A549 (cell line): ENCODE results near the gene PAXX. TPM values are rescaled to one million over a fixed set of nuclear protein-coding genes. Genes with fewer than 3 reads are reported as not detected.

Experiments used
- ATAC-seq, 2 experiments: fragments of 200-7000 bp in 1 of 2; fragments of >200 bp in 1 of 2; cut with Nextera tagmentation in 1 of 2; cut with Tn5 transposase in 1 of 2; 3 replicates each; pipeline versions ENCODE4 v1.8.0 to v1.9.1; 2018 to 2020; ENCODE audit warnings: mild to moderate bottlenecking in 1 of 2, moderate library complexity in 1 of 2
- CTCF ChIA-PET: fragments of 300-600 bp; sonication (Branson Sonifier 250); formaldehyde crosslinking; extraction: SDS; loops from one replicate; lab custom pipeline; 2021; ENCODE audit warnings: antibody characterized with exemption, inconsistent platforms; lab: Yijun Ruan, JAX
- POLR2A ChIA-PET: fragments of 350-600 bp; formaldehyde crosslinking; extraction: SDS; loops from one replicate; lab custom pipeline; 2021; ENCODE audit warnings: antibody characterized with exemption, inconsistent platforms; lab: Yijun Ruan, JAX
- DNase-seq, 2 experiments: peaks; one replicate each; pipeline versions ENCODE4 v3.0.0 to v3.0.0-alpha.2; 2011 to 2016; ENCODE audit warnings: low read depth in 1 of 2, low spot score in 1 of 2
- FAIRE-seq: peaks from 2 replicates; lab custom pipeline; 2011; peaks lifted over from hg19 to GRCh38; lab: Jason Lieb, UNC
- H3K27ac ChIP-seq, 2 experiments: fragments of >200 bp; sonication (Bioruptor Twin); formaldehyde crosslinking; 3 replicates each; pipeline ENCODE4 v1.5.1; 2016 to 2017
- H3K4me1 ChIP-seq: fragments of >200 bp; sonication (Bioruptor Twin); formaldehyde crosslinking; 3 replicates; pipeline ENCODE4 v1.6.1; 2016
- H3K4me2 ChIP-seq: fragments of >200 bp; sonication (Bioruptor Twin); formaldehyde crosslinking; 3 replicates; pipeline ENCODE4 v1.6.1; 2016
- H3K4me3 ChIP-seq: fragments of >200 bp; sonication (Bioruptor Twin); formaldehyde crosslinking; 3 replicates; pipeline ENCODE4 v1.5.1; 2016
- H3K9me3 ChIP-seq: fragments of >200 bp; sonication (Bioruptor Twin); formaldehyde crosslinking; 3 replicates; pipeline ENCODE4 v1.6.1; 2016
- CEBPB ChIP-seq, 2 experiments: fragments of >200 bp in 1 of 2; sonication (Bioruptor Twin) in 1 of 2; formaldehyde crosslinking in 1 of 2; IDR thresholded peaks; 2 replicates each; pipeline ENCODE4 v1.6.1; 2012 to 2016
- EHF ChIP-seq: fragments of 250-450 bp; sonication (Bioruptor Pico); IDR thresholded peaks from 2 replicates; pipeline ENCODE4 v1.5.0; 2020; ENCODE audit warnings: mild to moderate bottlenecking
- EHMT2 ChIP-seq: fragments of 200-600 bp; sonication (generic); IDR thresholded peaks from 2 replicates; pipeline ENCODE4 v1.6.1; 2016; ENCODE audit warnings: antibody characterized with exemption, low read depth, mild to moderate bottlenecking, moderate library complexity
- EP300 ChIP-seq, 2 experiments: fragments of >200 bp; sonication (Bioruptor Twin); formaldehyde crosslinking; IDR thresholded peaks; 2 replicates in 1 of 2; 3 replicates in 1 of 2; pipeline ENCODE4 v1.6.1; 2016 to 2017
- FOSL2 ChIP-seq, 2 experiments: fragments of 450-650 bp in 1 of 2; fragments of >200 bp in 1 of 2; sonication (Bioruptor Twin) in 1 of 2; formaldehyde crosslinking; IDR thresholded peaks; 2 replicates each; pipeline versions ENCODE4 v1.5.0 to v1.6.1; 2016 to 2020; ENCODE audit warnings: mild to moderate bottlenecking in 1 of 2, moderate library complexity in 1 of 2
- JUNB ChIP-seq: fragments of >200 bp; sonication (Bioruptor Twin); formaldehyde crosslinking; IDR thresholded peaks from 2 replicates; pipeline ENCODE4 v1.6.1; 2016
- MYC ChIP-seq: IDR thresholded peaks from 2 replicates; pipeline ENCODE4 v1.6.1; 2012; ENCODE audit warnings: mild to moderate bottlenecking, inconsistent platforms, low read length, improper control_type of control experiment, borderline replicate concordance
- NR3C1 ChIP-seq: fragments of >200 bp; sonication (Bioruptor Twin); formaldehyde crosslinking; IDR thresholded peaks from 3 replicates; pipeline ENCODE4 v1.6.1; 2017
- POLR2AphosphoS2 ChIP-seq: conservative IDR thresholded peaks from 2 replicates; pipeline ENCODE4 v1.6.1; 2012; ENCODE audit warnings: low read length, improper control_type of control experiment, inconsistent platforms
- RFX5 ChIP-seq: fragments of 450-650 bp; IDR thresholded peaks from 2 replicates; pipeline ENCODE4 v1.7.1; 2014; ENCODE audit warnings: antibody characterized with exemption, mild to moderate bottlenecking, moderate library complexity
- SMC3 ChIP-seq: fragments of >200 bp; sonication (Bioruptor Twin); formaldehyde crosslinking; IDR thresholded peaks from 3 replicates; pipeline ENCODE4 v1.6.1; 2018; ENCODE audit warnings: inconsistent platforms
- SREBF2 ChIP-seq: fragments of 450-650 bp; IDR thresholded peaks from 2 replicates; pipeline ENCODE4 v1.6.1; 2014; ENCODE audit warnings: mild to moderate bottlenecking, moderate library complexity
- TP53 ChIP-seq: fragments of 250-450 bp; sonication (Bioruptor Pico); IDR thresholded peaks from 2 replicates; pipeline ENCODE4 v1.5.0; 2021; ENCODE audit warnings: mild to moderate bottlenecking, moderate library complexity
- ZFP36 ChIP-seq: fragments of 450-650 bp; IDR thresholded peaks from 2 replicates; pipeline ENCODE4 v1.6.1; 2014; ENCODE audit warnings: borderline replicate concordance; ENCODE audit not compliant: partially characterized antibody
- ZNF302 ChIP-seq: fragments of 250-450 bp; sonication (Bioruptor Pico); IDR thresholded peaks from 2 replicates; pipeline ENCODE4 v1.9.0; 2021; ENCODE audit warnings: inconsistent platforms, mild to moderate bottlenecking, moderate library complexity
- WGBS: methylation state at CpG from one replicate; pipeline ENCODE4 v1.1.6; 2017; ENCODE audit errors: missing lambda C conversion rate; 5-methylcytosine and 5-hydroxymethylcytosine counted together
- polyA plus RNA-seq, 4 experiments: library from polyadenylated mRNA; depleted of rRNA in 3 of 4; stranded (reverse); fragments of >200 nt; fragmentation: RNase III in 1 of 4; extraction: RNeasy Plus Mini Kit Qiagen cat#74134 plus additional on column Dnase treatment in 1 of 4; gene quantifications; 2 replicates in 3 of 4; 3 replicates in 1 of 4; pipeline ENCODE4 v1.2.3, GENCODE V29; 2011 to 2017
- TF ChIP-seq, protein P1 (sequence below): IDR thresholded peaks from 2 replicates; pipeline ENCODE4 v1.6.1; 2012
- TF ChIP-seq, protein P2 (sequence below): fragments of 450-650 bp; IDR thresholded peaks from 2 replicates; pipeline ENCODE4 v1.6.1; 2014; ENCODE audit warnings: antibody characterized with exemption
- TF ChIP-seq, protein P3 (sequence below): fragments of >200 bp; sonication (Bioruptor Twin); formaldehyde crosslinking; IDR thresholded peaks from 2 replicates; pipeline ENCODE4 v1.6.1; 2016
- TF ChIP-seq, protein P4 (sequence below): fragments of 250-450 bp; sonication (Bioruptor Pico); IDR thresholded peaks from 2 replicates; pipeline ENCODE4 v1.5.0; 2020; ENCODE audit warnings: low read depth, mild to moderate bottlenecking, moderate library complexity
- TF ChIP-seq, protein P5 (sequence below): fragments of 150-350 bp; IDR thresholded peaks from 2 replicates; pipeline ENCODE4 v1.6.1; 2014; ENCODE audit warnings: low read depth, mild to moderate bottlenecking, low read length

PAXX gene
- polyA plus RNA-seq, 2 of the 4 experiments (the other 2 are of a cell fraction): 15.6 to 53.2 TPM

DNA sequence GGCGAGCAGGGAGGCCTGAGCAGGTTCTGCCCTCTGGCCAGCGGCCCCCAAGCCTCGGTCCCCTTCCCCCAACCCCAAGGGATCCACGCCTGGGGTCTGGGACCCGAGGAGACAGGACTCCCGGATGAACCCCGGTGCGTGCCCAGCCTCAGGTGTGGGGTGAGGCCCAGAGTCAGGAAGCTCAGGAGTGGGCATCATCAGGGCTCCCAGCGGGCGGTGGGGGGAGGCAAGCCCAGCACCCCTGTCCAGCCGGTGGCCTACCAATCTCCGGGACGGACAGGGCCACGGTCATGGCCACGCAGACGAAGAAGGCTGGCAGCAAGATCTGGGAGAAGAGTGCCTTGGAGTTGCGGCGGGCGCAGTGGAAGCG is 21.3 kb downstream of the PAXX start (continued):
- TF ChIP-seq, protein P1, sequence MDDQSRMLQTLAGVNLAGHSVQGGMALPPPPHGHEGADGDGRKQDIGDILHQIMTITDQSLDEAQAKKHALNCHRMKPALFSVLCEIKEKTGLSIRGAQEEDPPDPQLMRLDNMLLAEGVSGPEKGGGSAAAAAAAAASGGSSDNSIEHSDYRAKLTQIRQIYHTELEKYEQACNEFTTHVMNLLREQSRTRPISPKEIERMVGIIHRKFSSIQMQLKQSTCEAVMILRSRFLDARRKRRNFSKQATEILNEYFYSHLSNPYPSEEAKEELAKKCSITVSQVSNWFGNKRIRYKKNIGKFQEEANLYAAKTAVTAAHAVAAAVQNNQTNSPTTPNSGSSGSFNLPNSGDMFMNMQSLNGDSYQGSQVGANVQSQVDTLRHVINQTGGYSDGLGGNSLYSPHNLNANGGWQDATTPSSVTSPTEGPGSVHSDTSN: no peak
- TF ChIP-seq POLR2AphosphoS2: no peak

DNA sequence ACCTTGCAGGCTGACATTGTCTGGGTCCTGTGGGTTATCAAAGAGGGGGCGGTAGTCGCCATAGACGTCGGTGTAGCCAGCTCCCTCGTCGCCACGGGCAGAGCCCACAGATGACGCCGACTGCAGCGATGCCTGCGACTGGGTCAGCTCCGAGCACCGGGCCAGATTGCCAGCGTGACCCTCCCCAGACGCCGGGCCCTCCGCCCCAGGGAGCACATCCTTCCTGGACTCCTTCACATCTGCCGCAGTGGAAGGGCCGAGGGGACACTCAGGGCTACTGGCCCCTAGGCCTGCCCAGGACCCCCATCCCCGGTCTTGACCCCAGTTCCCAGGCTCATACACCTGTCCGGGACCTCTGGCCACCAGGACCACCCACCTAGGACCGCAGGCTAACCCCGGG is 21.9 kb downstream of the PAXX start:
- Histone ChIP-seq H3K4me3 (no peak overlapping the region), H3K9me3 (no peaks in the 10 kb centered on the region), H3K4me2 (no peak overlapping the region), H3K27ac (no peak overlapping the region), H3K4me1 (no peaks in the 10 kb centered on the region)
- WGBS: 88% methylated on average over 13 of the region's 23 CpGs
- CTCF ChIA-PET: interaction anchor here (0.7 to 3.3 kb wide), 5 partner anchors 11 to 66 kb away, joined by 3 to 13 read pairs (median 8); no protein-coding TSS in a partner anchor
- no peak for ATAC-seq
- no peak for FAIRE-seq
- POLR2A ChIA-PET: no interaction called here
- DNase-seq: no peak
- no peak for TF ChIP-seq NR3C1
- no peak for TF ChIP-seq CEBPB (IDR thresholded peaks at IDR 0.05)
- no peak for TF ChIP-seq TP53 (CRISPR knock-in tag)
- TF ChIP-seq, protein P2, sequence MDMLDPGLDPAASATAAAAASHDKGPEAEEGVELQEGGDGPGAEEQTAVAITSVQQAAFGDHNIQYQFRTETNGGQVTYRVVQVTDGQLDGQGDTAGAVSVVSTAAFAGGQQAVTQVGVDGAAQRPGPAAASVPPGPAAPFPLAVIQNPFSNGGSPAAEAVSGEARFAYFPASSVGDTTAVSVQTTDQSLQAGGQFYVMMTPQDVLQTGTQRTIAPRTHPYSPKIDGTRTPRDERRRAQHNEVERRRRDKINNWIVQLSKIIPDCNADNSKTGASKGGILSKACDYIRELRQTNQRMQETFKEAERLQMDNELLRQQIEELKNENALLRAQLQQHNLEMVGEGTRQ: no peak
- TF ChIP-seq SREBF2: no peak
- TF ChIP-seq FOSL2 (IDR thresholded peaks at IDR 0.05): no peak
- TF ChIP-seq FOSL2 (CRISPR knock-in tag; IDR thresholded peaks at IDR 0.05): no peak
- TF ChIP-seq, protein P3, sequence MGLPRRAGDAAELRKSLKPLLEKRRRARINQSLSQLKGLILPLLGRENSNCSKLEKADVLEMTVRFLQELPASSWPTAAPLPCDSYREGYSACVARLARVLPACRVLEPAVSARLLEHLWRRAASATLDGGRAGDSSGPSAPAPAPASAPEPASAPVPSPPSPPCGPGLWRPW: no peak
- TF ChIP-seq SMC3: no peak
- no peak for TF ChIP-seq ZNF302 (CRISPR knock-in tag)
- no peak for TF ChIP-seq RFX5
- TF ChIP-seq JUNB: no peak
- TF ChIP-seq, protein P1: no peak
- TF ChIP-seq, protein P4, sequence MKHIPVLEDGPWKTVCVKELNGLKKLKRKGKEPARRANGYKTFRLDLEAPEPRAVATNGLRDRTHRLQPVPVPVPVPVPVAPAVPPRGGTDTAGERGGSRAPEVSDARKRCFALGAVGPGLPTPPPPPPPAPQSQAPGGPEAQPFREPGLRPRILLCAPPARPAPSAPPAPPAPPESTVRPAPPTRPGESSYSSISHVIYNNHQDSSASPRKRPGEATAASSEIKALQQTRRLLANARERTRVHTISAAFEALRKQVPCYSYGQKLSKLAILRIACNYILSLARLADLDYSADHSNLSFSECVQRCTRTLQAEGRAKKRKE (CRISPR knock-in tag): no peak
- TF ChIP-seq EHF (CRISPR knock-in tag): no peak
- no peak for TF ChIP-seq ZFP36
- TF ChIP-seq, protein P5, sequence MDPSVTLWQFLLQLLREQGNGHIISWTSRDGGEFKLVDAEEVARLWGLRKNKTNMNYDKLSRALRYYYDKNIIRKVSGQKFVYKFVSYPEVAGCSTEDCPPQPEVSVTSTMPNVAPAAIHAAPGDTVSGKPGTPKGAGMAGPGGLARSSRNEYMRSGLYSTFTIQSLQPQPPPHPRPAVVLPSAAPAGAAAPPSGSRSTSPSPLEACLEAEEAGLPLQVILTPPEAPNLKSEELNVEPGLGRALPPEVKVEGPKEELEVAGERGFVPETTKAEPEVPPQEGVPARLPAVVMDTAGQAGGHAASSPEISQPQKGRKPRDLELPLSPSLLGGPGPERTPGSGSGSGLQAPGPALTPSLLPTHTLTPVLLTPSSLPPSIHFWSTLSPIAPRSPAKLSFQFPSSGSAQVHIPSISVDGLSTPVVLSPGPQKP: no peak
- TF ChIP-seq MYC: no peak
- TF ChIP-seq EHMT2: no peak
- TF ChIP-seq EP300 (IDR thresholded peaks at IDR 0.05): no peak
